ENCODE measurements around the gene PNPLA2.

DNA sequence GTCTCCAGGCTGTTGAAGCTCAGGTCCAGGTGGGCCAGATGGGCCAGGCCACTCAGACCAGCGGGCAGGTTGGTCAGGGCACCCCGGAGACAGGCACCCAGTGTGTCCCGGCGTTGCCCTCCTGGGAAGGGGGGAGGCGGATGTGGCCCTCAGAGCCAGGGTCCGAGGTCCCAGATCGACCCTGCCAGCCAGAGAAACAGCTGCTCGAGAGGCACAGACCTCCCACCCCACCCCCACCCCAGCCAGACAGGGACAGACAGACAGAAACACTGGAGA, 15.3 kb upstream of the PNPLA2 start:
- TF ChIP-seq POLR2AphosphoS5 (IDR thresholded peaks at IDR 0.05; ENCODE audit: low read depth, low read length), result no peak
- TF ChIP-seq SIN3A (IDR thresholded peaks at IDR 0.05; ENCODE audit: borderline replicate concordance, insufficient read depth, low read length), result no peak
- TF ChIP-seq, protein P1, sequence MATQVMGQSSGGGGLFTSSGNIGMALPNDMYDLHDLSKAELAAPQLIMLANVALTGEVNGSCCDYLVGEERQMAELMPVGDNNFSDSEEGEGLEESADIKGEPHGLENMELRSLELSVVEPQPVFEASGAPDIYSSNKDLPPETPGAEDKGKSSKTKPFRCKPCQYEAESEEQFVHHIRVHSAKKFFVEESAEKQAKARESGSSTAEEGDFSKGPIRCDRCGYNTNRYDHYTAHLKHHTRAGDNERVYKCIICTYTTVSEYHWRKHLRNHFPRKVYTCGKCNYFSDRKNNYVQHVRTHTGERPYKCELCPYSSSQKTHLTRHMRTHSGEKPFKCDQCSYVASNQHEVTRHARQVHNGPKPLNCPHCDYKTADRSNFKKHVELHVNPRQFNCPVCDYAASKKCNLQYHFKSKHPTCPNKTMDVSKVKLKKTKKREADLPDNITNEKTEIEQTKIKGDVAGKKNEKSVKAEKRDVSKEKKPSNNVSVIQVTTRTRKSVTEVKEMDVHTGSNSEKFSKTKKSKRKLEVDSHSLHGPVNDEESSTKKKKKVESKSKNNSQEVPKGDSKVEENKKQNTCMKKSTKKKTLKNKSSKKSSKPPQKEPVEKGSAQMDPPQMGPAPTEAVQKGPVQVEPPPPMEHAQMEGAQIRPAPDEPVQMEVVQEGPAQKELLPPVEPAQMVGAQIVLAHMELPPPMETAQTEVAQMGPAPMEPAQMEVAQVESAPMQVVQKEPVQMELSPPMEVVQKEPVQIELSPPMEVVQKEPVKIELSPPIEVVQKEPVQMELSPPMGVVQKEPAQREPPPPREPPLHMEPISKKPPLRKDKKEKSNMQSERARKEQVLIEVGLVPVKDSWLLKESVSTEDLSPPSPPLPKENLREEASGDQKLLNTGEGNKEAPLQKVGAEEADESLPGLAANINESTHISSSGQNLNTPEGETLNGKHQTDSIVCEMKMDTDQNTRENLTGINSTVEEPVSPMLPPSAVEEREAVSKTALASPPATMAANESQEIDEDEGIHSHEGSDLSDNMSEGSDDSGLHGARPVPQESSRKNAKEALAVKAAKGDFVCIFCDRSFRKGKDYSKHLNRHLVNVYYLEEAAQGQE (IDR thresholded peaks at IDR 0.05; ENCODE audit: insufficient read depth in 1 of 2, low read depth in 2 of 2, low read length in 2 of 2), result no peak
